NCI-H69 (cell line): Measurements from ENCODE around the gene SLC35F4.

Experiments used
- DNase-seq: peaks from one replicate; lab custom pipeline; 2025; lab: John Stamatoyannopoulos, UW

Gene SLC35F4

GRCh38 chr14:57519043-57519442, 346.8 kb downstream of the SLC35F4 start:
- DNase-seq, result peak; percentile 16
